Amniotic stem cell (primary cell): ENCODE results near the gene ATXN1.

ENCODE experiments used
- DNase-seq: peaks from one replicate; lab custom pipeline; 2025; lab: John Stamatoyannopoulos, UW

Gene ATXN1

DNA sequence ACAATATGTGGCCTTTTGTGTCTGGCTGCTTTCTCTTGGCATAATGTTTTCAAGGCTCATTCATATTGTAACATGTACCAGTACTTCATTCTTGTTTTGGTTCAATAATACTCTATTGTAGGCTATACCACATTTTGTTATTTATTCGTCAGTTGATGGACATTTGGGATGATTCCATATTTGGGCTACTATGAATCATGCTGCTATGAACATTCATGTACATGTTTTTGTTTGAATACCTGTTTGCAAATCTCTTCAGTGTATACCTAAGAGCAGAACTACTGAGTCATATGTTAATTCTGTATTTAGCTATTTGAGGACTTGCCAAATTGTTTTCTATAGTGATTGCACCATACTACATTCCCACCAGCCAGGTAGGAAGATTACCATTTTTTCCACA is 263.0 kb downstream of the ATXN1 start:
- DNase-seq = no peak

- DNase-seq = no peak
Measured at GRCh38 chr6:16496991-16497801, 264.1 kb downstream of the ATXN1 start.

GRCh38 chr6:16496210-16496609 is 265.1 kb downstream of the ATXN1 start:
- no peak for DNase-seq

- no peak for DNase-seq
Measured at GRCh38 chr6:16494793-16495192, 266.5 kb downstream of the ATXN1 start.

DNA sequence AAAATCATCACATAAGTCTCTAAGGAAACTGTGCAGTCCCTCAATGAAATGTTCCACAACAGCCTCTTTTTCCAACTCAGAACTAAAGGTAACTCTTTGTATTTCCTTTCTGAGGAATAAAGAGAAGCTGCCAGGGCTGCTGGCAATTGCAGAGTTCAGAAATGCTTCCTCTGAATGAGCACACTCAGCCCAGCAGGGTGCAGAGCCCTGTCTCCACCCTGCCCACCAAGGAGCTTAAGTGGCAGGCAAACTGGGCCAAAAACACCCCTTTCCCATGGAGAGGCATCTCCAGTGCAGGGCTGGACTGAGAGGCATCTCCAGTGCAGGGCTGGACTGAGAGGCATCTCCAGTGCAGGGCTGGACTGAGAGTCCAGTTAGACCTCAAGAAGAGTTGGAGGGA is 267.5 kb downstream of the ATXN1 start:
- DNase-seq = no peak

- DNase-seq = no peak
Measured at GRCh38 chr6:16493112-16493511, 268.1 kb downstream of the ATXN1 start.

DNA sequence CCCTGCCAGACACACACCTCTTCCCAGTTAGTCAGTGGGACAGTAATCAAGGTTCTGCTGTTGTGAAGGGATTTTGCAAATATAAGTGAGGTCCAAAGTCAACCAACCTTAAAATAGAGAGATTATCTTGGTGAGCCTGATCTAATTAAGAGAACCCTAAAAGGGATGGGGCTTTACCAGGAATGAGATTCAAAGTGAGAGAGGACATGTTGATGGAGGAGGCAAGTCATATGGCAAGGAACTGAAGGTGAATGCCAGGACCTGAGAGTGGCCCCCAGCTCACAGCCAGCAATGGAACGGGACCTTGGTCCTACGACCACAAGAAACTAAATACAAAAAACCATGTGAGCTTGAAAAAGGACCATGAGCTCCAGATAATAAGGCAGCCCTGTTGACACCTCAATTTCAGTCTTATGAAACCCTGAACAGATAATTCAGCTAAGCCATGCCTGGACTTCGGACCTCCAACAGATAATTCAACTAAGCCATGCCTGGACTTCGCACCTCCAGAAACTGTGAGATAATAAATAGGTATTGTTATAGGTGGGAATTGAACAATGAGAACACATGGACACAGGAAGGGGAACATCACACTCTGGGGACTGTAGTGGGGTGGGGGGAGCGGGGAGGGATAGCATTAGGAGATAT is 269.5 kb downstream of the ATXN1 start:
- no peak for DNase-seq

GRCh38 chr6:16490616-16491015 is 270.6 kb downstream of the ATXN1 start:
- no peak for DNase-seq

- no peak for DNase-seq
Measured at GRCh38 chr6:16488813-16489212, 272.4 kb downstream of the ATXN1 start.

DNA sequence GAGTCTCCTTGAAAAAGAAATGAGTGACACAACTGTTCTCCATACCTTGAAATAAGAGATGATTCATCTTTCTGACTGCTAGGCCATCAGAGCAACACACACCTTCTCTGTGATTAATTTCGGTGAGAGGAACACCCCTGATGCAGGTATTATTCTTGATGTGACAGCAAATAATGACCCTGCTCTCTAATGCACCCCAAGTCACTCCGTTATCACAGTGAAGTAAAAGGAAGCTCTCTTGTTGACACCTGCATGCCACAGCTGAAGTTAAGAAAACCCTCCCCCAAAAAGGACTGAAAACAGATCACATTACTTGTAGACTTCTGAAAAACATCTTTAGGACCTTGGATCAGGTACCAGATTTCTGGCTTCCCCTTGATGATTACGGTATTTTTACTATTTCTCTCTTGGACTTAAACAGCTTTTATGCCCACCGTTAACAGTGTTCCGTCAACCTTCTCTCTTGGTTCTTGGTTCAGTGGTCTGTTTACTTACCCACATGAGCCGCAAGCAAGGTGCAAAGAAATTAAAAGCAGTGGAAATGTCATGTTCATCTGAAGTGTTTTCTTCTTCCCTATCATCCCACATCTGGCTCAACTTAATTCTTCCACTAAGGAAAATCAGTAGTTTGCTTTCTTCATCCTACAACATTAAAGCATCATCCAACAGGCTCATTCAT is 273.1 kb downstream of the ATXN1 start:
- DNase-seq = no peak

DNA sequence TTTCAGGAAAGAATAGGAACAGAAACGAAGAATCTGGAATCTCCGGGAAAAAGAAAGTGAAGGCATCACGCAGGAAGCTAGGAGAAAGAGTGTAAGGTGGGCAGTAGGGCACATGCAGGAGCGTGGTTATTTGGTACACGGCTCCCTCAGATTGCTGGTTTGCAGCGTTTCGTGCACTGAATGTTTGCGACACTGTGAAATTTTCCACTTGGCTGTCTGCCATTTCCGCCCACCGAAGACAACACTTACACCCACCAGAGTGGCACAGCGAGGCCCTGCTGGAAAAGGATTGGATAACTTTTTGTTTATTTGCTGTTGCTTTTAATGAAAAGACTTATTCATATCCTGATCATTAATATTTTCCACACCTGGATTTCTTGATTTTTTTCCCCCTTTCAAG is 274.6 kb downstream of the ATXN1 start:
- DNase-seq = no peak

DNA sequence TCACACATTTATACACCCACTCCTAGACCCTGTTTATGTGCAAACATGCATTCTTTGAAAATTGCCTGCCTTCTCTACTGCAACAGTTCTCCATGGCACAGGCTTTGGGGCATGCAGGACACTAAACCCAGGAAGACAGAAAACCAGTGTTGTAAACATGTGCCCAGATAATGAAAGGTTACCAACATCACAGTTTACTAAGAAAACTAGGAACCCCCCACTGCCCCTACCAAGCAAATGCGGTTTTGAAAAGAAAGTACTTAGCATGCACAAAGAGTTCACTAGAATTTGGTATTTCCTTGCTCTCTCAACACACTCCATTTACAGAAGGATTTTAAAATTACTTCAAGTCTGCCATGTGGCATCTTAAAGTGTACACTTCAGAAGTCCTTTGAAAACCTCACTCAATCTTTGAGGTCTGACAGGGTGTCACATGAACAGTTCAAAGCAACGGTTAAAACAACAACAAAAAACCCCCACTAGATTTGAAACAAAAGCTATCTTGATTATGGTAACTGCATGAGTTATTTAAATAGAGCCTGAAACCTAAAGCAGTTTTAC is 277.9 kb downstream of the ATXN1 start:
- DNase-seq = no peak

DNA sequence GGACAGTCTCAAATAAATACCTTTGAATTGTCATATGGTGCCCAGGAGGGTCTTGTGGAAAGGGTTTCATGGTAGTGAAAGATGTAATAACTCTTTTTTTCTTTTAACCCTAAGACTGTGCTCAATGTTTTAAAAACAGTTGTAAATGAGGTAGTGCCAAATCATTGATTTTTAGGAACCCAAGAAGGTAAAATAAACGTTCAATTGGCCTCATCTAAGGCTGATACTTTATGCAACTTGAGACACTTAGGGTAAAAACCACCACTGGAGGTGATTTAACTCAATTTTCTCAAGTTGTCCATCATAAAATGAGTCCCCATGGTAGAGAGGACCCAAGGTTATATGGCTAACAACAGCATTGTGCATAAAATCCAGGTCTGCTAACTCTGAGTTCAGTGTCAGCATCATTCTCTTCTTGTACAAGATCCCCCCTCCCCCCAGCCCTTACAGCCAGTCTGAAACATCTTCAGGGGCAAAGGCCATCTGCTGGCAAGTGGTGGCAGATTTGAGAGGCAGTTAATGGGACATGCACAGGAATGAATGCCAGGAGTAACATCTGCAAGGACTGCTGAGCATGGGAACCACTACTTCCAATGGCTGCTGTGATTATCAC is 278.5 kb downstream of the ATXN1 start:
- DNase-seq = no peak

DNA sequence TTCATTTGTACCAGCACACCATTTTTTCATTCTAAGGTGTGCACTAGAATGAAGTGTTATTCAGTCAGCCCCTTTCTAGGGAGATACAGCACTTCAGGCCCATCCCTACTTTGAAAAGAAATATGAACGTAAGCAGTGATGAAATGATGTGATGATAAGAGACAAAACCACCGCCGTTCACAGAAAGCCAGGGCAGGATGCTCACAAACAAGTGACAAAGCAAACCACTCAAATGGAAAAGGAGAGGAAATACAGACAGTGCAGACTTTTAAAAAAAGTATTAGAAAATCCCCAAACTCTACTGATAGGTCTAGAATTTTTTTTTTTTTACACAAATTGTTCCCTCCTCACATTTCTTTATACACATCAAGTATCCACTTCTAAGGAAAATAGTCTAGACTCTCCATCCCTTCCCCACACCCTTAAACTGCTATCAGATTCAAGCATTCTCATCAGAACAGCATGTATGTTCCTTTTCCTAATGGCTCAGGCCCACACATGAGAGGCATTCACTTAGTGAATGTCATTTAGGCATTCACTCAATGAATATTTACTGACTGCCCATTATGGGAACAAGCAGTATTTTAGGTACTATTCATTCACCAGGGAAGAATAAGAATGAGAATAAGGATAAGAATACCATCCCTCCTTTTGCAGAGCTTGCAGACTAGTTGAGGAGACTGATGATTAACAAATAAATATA is 279.4 kb downstream of the ATXN1 start:
- DNase-seq = no peak

GRCh38 chr6:16480763-16481560 is 280.3 kb downstream of the ATXN1 start:
- no peak for DNase-seq

DNA sequence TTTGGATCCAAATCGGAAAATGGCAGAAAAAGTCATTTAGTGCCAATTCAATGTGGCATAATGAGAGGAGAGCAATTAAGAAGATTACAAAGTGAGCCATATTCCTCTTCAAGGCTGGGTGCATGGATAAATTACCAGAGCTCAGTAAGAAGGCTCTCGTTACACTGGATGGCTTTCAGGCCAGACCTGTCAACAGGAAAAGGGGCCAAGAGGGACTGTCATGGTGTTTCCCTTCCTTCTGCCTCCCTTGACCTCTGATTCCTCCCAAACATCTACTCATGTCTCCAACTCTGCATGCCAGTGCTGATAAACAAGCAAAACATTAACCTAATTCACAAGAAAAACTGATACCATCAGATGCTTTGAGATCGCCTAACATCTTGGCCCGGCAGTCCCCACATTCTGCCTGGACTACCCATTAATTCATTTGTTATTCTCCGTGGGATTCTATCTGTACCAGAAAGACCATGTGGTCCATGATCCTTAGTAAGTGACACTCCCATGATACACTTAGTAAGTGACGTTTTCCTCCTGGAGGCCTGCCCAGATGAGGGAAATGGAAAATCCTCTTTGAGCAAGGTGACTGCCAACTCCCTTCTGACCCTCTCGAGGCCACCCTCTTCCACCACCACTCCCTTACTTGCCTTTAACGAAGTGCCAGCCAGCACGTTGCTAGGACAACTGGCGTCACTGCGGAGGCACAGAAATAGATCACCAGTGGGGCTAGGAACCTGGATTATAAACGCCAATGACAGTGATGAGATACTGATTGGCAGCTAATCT is 283.7 kb downstream of the ATXN1 start:
- no peak for DNase-seq

GRCh38 chr6:16476861-16477260 is 284.4 kb downstream of the ATXN1 start:
- no peak for DNase-seq

DNA sequence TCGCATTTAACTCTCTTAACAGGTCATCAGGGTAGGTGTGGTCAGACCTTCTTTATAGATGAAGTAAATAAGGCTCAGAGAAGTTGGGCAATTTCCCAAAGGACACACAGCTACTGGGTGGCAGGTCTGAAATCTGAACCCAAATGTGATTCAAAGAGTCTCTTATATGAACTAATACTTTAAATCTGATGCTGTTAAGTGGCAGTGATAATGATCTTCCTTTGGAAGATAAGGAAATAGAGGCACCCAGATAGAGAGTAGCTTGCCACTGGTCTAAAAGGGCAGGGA is 285.8 kb downstream of the ATXN1 start:
- DNase-seq = no peak

GRCh38 chr6:16474772-16475493 is 286.3 kb downstream of the ATXN1 start:
- DNase-seq = no peak
